Skeletal muscle satellite cell (primary cell): Measurements from ENCODE around the gene AMBRA1. TPM values are rescaled to one million over a fixed set of nuclear protein-coding genes. Genes with fewer than 3 reads are reported as not detected.

Experiments used
- H3K27me3 ChIP-seq: 2 replicates; pipeline ENCODE4 v1.7.0; 2013; ENCODE audit warnings: low read length; ENCODE audit not compliant: control insufficient read depth, insufficient read depth
- H3K36me3 ChIP-seq: 2 replicates; pipeline ENCODE4 v1.7.0; 2013; ENCODE audit warnings: mild to moderate bottlenecking, control low read depth, low read length; ENCODE audit not compliant: insufficient read depth
- H3K4me1 ChIP-seq: 2 replicates; pipeline ENCODE4 v1.7.0; 2013; ENCODE audit warnings: low read length; ENCODE audit not compliant: control insufficient read depth, insufficient read depth
- H3K4me2 ChIP-seq: 2 replicates; pipeline ENCODE4 v1.7.0; 2013; ENCODE audit warnings: mild to moderate bottlenecking, low read length
- H3K4me3 ChIP-seq: 2 replicates; pipeline ENCODE4 v1.7.0; 2013; ENCODE audit warnings: low read length
- H3K9ac ChIP-seq: 2 replicates; pipeline ENCODE4 v1.7.0; 2013; ENCODE audit warnings: mild to moderate bottlenecking, low read depth, low read length, moderate library complexity
- H3K9me3 ChIP-seq: replicated peaks from 2 replicates; pipeline ENCODE4 v1.7.0; 2013; ENCODE audit warnings: mild to moderate bottlenecking, control low read depth, low read length
- total RNA-seq: library from RNA; depleted of rRNA; stranded (reverse); fragments of >200 nt; gene quantifications from 2 replicates; pipeline ENCODE4 v1.2.3, GENCODE V29; 2012; rRNA removed

Gene AMBRA1, protein sequence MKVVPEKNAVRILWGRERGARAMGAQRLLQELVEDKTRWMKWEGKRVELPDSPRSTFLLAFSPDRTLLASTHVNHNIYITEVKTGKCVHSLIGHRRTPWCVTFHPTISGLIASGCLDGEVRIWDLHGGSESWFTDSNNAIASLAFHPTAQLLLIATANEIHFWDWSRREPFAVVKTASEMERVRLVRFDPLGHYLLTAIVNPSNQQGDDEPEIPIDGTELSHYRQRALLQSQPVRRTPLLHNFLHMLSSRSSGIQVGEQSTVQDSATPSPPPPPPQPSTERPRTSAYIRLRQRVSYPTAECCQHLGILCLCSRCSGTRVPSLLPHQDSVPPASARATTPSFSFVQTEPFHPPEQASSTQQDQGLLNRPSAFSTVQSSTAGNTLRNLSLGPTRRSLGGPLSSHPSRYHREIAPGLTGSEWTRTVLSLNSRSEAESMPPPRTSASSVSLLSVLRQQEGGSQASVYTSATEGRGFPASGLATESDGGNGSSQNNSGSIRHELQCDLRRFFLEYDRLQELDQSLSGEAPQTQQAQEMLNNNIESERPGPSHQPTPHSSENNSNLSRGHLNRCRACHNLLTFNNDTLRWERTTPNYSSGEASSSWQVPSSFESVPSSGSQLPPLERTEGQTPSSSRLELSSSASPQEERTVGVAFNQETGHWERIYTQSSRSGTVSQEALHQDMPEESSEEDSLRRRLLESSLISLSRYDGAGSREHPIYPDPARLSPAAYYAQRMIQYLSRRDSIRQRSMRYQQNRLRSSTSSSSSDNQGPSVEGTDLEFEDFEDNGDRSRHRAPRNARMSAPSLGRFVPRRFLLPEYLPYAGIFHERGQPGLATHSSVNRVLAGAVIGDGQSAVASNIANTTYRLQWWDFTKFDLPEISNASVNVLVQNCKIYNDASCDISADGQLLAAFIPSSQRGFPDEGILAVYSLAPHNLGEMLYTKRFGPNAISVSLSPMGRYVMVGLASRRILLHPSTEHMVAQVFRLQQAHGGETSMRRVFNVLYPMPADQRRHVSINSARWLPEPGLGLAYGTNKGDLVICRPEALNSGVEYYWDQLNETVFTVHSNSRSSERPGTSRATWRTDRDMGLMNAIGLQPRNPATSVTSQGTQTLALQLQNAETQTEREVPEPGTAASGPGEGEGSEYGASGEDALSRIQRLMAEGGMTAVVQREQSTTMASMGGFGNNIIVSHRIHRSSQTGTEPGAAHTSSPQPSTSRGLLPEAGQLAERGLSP (N-terminal part only)
- 17.3 and 17.7 TPM in 2 replicates for total RNA-seq

DNA sequence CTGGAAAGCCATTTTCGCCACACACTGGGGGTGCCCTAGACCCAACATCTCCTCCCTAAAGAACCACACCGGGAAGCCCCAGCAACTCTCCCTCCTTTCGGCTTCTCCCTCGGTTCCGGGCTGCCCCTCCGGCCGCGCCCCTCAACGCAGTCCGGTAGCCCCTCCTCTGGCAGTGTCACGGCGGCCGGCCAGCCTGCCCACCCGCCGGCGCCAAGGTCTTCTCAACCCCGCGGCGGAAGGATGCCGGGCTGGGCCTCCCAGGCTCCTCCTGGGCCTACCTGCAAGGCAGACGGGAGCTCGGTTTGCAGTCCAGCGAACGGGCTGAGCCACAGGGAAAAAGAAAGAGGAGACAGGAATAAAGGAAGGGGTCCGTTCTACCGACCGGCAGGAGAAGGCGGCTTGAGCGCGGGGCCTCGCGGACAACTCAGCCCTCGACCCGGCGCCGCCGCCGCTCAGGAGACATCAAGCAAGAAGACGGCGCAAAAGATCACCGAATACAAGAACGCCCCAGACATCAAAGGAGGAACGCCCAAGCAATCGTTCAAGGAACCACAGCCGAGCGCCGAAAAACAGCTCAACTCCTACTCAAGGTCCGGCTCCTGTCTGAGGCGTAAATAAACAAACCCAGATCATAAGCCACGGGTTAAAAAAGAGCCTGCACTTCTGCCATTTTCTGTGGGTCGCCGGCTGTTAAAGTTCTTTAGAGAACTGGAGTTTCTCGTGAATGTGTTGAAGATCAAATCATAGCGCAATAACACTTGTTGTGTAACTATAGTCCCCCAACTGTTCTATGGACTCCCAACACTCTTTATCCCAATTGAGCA, at the start of gene AMBRA1:
Gene AMBRA1, minus strand, starts transcription at position 474 of the 824 bp plus-strand sequence. CDS start 45,643 bp downstream, outside the sequence.
- Histone ChIP-seq H3K9me3 (no peaks in the 10 kb centered on the region), H3K4me2 (peak within 1 kb of the TSS; percentile 95), H3K4me1 (peaks cover 21% of the 10 kb centered on the region), H3K36me3 (no peaks in the 10 kb centered on the region), H3K27me3 (no peaks in the 10 kb centered on the region), H3K9ac (peak within 1 kb of the TSS; percentile 92), H3K4me3 (peak within 1 kb of the TSS; percentile 89)

DNA sequence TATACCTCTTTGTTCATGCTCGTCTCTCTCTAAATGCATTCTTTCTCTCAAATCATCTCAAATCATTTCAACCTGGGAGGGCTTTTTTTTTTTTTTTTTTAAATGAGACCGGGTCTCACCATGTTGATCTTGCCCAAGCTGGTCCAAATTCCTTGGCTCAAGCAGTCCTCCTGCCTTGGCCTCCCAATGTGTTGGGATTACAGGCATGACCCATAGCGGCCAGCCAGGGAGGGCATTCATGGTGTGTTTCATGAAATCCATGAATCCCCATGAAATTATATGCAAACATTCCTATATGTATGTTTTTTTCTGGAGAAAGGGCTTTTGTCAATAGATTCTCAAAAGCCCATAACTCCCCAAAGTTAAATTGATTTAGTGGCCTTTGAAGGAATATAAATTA, 49.7 kb upstream of the AMBRA1 start:
- Histone ChIP-seq H3K36me3 (peaks cover 9% of the 10 kb centered on the region), H3K9ac (no peak overlapping the region), H3K27me3 (no peaks in the 10 kb centered on the region), H3K4me1 (peaks cover 12% of the 10 kb centered on the region), H3K9me3 (no peaks in the 10 kb centered on the region), H3K4me3 (no peak overlapping the region), H3K4me2 (no peak overlapping the region)

DNA sequence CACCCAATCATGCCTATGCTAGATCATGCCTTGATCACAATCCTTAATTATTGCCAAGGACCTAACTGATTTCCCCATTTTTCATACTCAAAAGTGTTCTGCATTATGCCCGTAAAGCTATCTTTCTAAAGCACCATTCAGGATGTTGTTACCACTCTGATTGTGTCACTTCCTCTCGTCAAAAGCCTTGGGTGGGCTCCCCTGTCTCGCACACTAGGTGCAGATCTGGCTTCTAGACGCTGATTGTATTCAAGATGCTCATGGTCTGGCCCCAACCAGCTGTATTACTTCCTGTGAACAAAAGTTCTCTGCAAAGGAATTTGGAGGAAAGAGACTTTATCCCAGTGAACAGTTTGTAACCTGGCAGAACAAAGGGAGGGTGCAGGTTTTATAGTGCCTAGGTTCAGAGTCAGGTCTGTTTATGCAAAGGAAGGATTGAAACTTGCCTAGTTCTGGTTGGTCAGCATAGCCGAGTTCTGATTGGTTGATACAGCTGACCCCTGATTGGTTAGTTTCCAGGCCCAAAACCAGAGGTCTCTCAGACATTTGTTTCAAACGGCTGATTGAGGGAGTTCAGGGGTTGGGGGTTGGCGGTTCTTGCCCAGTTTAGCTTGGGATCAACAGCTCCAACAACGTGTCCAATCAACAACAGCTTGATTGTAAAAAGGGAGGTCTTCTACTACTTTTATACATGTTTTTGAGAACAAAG, 49.0 kb upstream of the AMBRA1 start:
- Histone ChIP-seq H3K4me3 (no peak overlapping the region), H3K4me1 (peaks cover 4% of the 10 kb centered on the region), H3K36me3 (peaks cover 9% of the 10 kb centered on the region), H3K27me3 (no peaks in the 10 kb centered on the region), H3K9me3 (no peaks in the 10 kb centered on the region), H3K4me2 (no peak overlapping the region), H3K9ac (no peak overlapping the region)

DNA sequence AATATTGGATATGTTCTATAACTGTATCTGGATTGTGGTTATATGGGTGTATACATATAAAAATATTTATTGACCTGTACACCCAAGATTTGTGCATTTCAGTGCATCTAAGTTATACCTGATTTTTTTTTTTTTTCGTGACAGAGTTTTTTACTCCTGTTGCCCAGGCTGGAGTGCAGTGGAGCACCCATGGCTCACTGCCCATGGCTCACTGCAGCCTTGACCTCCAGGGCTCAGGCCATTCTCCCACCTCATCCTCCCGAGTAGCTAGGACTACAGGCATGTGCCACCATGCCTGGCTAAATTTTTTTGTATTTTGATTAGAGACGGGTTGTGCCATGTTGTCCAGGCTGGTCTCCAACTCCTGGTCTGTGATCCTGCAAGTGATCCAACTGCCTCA, 47.8 kb upstream of the AMBRA1 start:
- Histone ChIP-seq H3K4me1 (no peaks in the 10 kb centered on the region), H3K27me3 (no peaks in the 10 kb centered on the region), H3K9ac (no peak overlapping the region), H3K36me3 (peaks cover 5% of the 10 kb centered on the region), H3K9me3 (no peaks in the 10 kb centered on the region), H3K4me2 (no peak overlapping the region), H3K4me3 (no peak overlapping the region)

DNA sequence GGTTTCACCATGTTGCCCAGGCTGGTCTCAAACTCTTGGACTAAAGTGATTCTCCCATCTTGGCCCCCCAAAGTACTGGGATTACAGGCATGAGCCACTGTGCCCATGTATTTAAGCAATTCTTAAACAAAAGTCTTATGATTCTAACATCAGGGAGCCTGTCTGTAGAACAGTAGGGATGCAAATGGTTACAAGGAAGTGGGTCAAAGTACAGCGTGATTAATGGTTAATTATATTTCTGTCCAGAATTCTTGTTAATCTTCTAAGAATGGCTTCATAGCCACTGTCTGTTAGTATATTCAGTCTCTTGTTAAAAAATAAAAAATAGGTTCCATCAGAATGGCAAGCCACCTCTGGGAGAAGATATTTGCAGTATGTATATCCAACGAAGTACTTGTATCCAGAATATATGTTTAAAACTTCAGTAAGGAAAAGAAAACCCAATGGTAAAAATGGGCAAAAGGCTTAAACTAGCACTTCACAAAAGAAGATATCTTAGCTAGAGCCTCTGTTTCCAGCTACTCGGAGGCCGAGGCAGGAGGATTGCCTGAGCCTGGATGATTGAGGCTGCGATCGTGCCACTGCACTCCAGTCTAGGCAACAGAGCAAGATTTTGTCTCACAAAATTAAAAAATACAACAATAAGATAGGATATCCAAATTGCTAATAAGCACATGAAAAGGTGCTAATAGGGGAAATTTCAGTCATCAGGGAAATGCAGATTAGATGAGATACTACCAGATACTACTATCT, 46.4 kb upstream of the AMBRA1 start:
- Histone ChIP-seq H3K36me3 (peaks cover 5% of the 10 kb centered on the region), H3K9me3 (no peaks in the 10 kb centered on the region), H3K27me3 (no peaks in the 10 kb centered on the region), H3K4me2 (no peak overlapping the region), H3K9ac (no peak overlapping the region), H3K4me1 (no peaks in the 10 kb centered on the region), H3K4me3 (no peak overlapping the region)

DNA sequence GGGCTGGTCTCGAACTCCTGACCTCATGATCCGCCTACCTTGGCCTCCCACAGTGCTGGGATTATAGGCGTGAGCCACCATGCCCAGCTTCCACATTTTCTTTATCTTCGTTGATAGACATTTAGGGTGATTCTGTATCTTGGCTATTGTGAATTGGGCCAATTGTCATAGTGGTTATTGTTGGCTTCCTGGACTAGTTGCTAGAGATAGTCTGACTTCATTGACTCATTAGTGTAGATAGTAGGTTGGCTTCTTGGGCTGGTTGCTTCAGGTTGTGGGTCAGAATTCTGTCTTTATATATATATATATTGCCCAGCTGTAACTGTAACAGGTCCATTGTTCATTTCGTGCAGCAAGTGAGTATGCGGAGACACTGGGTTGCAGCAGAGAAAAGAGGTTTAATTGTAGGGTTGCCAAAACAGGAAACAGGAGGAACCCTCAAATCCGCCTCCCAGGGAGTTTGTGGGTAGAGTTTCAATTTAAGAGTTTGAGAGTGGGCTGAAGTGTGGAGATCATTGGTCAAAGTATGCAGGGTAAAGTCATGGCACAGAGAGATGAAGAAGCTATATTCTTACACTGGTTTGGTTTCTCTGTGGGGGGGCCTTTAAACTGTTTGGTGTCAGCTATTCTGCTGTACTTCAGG, 45.5 kb upstream of the AMBRA1 start:
- Histone ChIP-seq H3K9me3 (no peaks in the 10 kb centered on the region), H3K4me3 (no peak overlapping the region), H3K9ac (no peak overlapping the region), H3K4me1 (no peaks in the 10 kb centered on the region), H3K36me3 (peaks cover 5% of the 10 kb centered on the region), H3K27me3 (no peaks in the 10 kb centered on the region), H3K4me2 (no peak overlapping the region)

DNA sequence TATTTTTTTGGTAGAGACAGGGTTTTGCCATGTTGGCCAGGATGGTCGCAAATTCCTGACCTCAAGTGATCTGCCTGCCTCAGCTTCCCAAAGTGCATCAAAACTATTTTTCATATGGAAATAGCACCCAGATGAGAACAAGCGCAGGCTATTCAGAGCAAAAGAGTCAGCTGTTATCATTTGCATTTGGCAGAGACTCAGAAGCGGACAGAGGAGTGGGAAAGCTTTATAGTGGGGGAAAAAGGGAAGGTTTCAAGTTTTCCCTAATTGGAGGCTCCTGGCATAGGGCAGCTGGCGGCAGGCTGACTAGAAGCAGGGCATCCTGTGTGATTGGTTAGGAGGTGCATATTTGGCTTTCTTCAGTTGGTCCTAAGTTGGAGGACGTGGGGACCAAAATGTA, 43.7 kb upstream of the AMBRA1 start:
- Histone ChIP-seq H3K36me3 (peaks cover 2% of the 10 kb centered on the region), H3K27me3 (no peaks in the 10 kb centered on the region), H3K4me3 (no peak overlapping the region), H3K9ac (no peak overlapping the region), H3K4me2 (no peak overlapping the region), H3K4me1 (no peaks in the 10 kb centered on the region), H3K9me3 (no peaks in the 10 kb centered on the region)

DNA sequence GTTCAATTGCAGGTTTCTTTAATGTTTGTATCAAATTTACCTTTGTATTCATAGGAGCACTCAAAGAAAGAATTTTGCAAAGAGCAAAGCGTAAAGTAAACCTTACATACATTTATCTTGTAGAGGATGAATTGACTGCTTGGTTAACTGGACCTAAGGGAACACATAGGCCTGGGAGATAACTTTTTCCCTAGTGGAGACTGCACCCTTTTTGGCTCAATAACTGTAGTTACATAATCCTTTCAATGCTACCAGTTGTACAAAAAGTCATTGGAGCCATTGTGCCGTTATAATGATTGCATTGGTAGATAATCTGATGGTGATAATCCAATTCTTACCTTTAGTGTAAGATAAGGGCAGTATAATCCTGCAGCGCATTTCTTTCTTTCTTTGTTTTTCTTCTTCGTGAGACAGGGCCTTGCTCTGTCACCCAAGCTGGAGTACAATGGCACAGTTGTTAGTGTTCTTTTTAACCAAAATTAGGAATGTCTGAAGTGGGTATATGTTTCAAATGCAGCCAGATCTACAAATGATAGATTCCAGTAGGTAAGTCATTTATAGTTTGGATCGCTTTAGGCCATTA, 41.8 kb upstream of the AMBRA1 start:
- H3K9ac ChIP-seq: no peak overlapping the region
- no peaks in the 10 kb centered on the region for H3K27me3 ChIP-seq
- no peak overlapping the region for H3K4me2 ChIP-seq
- no peaks in the 10 kb centered on the region for H3K4me1 ChIP-seq
- H3K4me3 ChIP-seq: no peak overlapping the region
- H3K9me3 ChIP-seq: no peaks in the 10 kb centered on the region
- peaks cover 9% of the 10 kb centered on the region for H3K36me3 ChIP-seq
